Neural crest cell (in vitro differentiated cells): Measurements from ENCODE around the gene LRRC36. TPM values are rescaled to one million over a fixed set of nuclear protein-coding genes. Genes with fewer than 3 reads are reported as not detected.

Experiments used
- DNase-seq: peaks from one replicate; pipeline ENCODE4 v3.0.0; 2021; ENCODE audit warnings: low read depth, mixed read lengths, low spot score
- H3K27ac Mint-ChIP-seq: one replicate; pipeline ENCODE4 v1.8.0; 2021; ENCODE audit warnings: mild to moderate bottlenecking, mixed read lengths; ENCODE audit not compliant: unreplicated experiment
- H3K27me3 Mint-ChIP-seq: 2 replicates; pipeline ENCODE4 v1.8.0; 2021; ENCODE audit warnings: low read depth, mild to moderate bottlenecking, mixed read lengths
- H3K36me3 Mint-ChIP-seq: 2 replicates; pipeline ENCODE4 v1.8.0; 2021; ENCODE audit warnings: low read depth, mild to moderate bottlenecking, mixed read lengths
- H3K4me1 Mint-ChIP-seq: 2 replicates; pipeline ENCODE4 v1.8.0; 2021; ENCODE audit warnings: mixed read lengths
- H3K4me3 Mint-ChIP-seq: one replicate; pipeline ENCODE4 v1.8.0; 2021; ENCODE audit warnings: mild to moderate bottlenecking, mixed read lengths
- H3K9me3 Mint-ChIP-seq: 2 replicates; pipeline ENCODE4 v1.8.0; 2021; ENCODE audit warnings: mixed read lengths
- CTCF ChIP-seq: fragments of 200-600 bp; sonication (generic); conservative IDR thresholded peaks from 2 replicates; pipeline ENCODE4 v1.5.0; 2021; ENCODE audit warnings: antibody characterized with exemption, mild to moderate bottlenecking
- total RNA-seq: library from RNA; stranded (reverse); gene quantifications from 2 replicates; pipeline ENCODE4 v1.2.1, GENCODE V29; 2021

Gene LRRC36
- total RNA-seq, 1 donor from 2014 or later = 0.21 TPM

GRCh38 chr16:67279296-67280089 is 47.1 kb upstream of the LRRC36 start, which contains the start of gene PLEKHG4:
Gene PLEKHG4, plus strand, starts transcription at chr16:67279532. Its CDS starts 513 bp downstream, at chr16:67280045.
- Mint-ChIP-seq H3K9me3 (no peaks in the 10 kb centered on the region), H3K36me3 (no peaks in the 10 kb centered on the region), H3K27ac (no peak within 1 kb of the TSS), H3K4me3 (peak within 1 kb of the TSS; percentile 74), H3K4me1 (no peaks in the 10 kb centered on the region), H3K27me3 (no peaks in the 10 kb centered on the region)
- peak; percentile 63 for DNase-seq
- TF ChIP-seq CTCF = peak; percentile 76

- Mint-ChIP-seq H3K27me3 (no peaks in the 10 kb centered on the region), H3K4me1 (no peaks in the 10 kb centered on the region), H3K36me3 (no peaks in the 10 kb centered on the region), H3K9me3 (no peaks in the 10 kb centered on the region), H3K4me3 (no peak overlapping the region), H3K27ac (no peak overlapping the region)
- DNase-seq = no peak
- no peak for TF ChIP-seq CTCF
Measured at GRCh38 chr16:67280090-67281015, 46.3 kb upstream of the LRRC36 start.

GRCh38 chr16:67281536-67282446 is 44.8 kb upstream of the LRRC36 start:
- Mint-ChIP-seq H3K36me3 (no peaks in the 10 kb centered on the region), H3K4me3 (no peak overlapping the region), H3K9me3 (no peaks in the 10 kb centered on the region), H3K4me1 (no peaks in the 10 kb centered on the region), H3K27ac (no peak overlapping the region), H3K27me3 (no peaks in the 10 kb centered on the region)
- no peak for TF ChIP-seq CTCF
- DNase-seq = no peak

- H3K4me1 Mint-ChIP-seq = no peaks in the 10 kb centered on the region
- no peak overlapping the region for H3K27ac Mint-ChIP-seq
- no peaks in the 10 kb centered on the region for H3K27me3 Mint-ChIP-seq
Measured at GRCh38 chr16:67282447-67282805, 44.2 kb upstream of the LRRC36 start.

More at GRCh38 chr16:67282447-67282805, 44.2 kb upstream of the LRRC36 start:
- Mint-ChIP-seq H3K4me3 (no peak overlapping the region), H3K36me3 (no peaks in the 10 kb centered on the region), H3K9me3 (no peaks in the 10 kb centered on the region)
- no peak for DNase-seq
- no peak for TF ChIP-seq CTCF
